A549 (cell line): ENCODE measurements around the gene VDAC2. TPM values are rescaled to one million over a fixed set of nuclear protein-coding genes. Genes with fewer than 3 reads are reported as not detected.

Experiments used
- ATAC-seq, 2 experiments: fragments of 200-7000 bp in 1 of 2; fragments of >200 bp in 1 of 2; cut with Nextera tagmentation in 1 of 2; cut with Tn5 transposase in 1 of 2; 3 replicates each; pipeline versions ENCODE4 v1.8.0 to v1.9.1; 2018 to 2020; ENCODE audit warnings: mild to moderate bottlenecking in 1 of 2, moderate library complexity in 1 of 2
- CTCF ChIA-PET: fragments of 300-600 bp; sonication (Branson Sonifier 250); formaldehyde crosslinking; extraction: SDS; loops from one replicate; lab custom pipeline; 2021; ENCODE audit warnings: antibody characterized with exemption, inconsistent platforms; lab: Yijun Ruan, JAX
- POLR2A ChIA-PET: fragments of 350-600 bp; formaldehyde crosslinking; extraction: SDS; loops from one replicate; lab custom pipeline; 2021; ENCODE audit warnings: antibody characterized with exemption, inconsistent platforms; lab: Yijun Ruan, JAX
- DNase-seq, 2 experiments: peaks; one replicate each; pipeline versions ENCODE4 v3.0.0 to v3.0.0-alpha.2; 2011 to 2016; ENCODE audit warnings: low read depth in 1 of 2, low spot score in 1 of 2
- FAIRE-seq: peaks from 2 replicates; lab custom pipeline; 2011; peaks lifted over from hg19 to GRCh38; lab: Jason Lieb, UNC
- H3K27ac ChIP-seq, 2 experiments: fragments of >200 bp; sonication (Bioruptor Twin); formaldehyde crosslinking; 3 replicates each; pipeline ENCODE4 v1.5.1; 2016 to 2017
- H3K4me1 ChIP-seq: fragments of >200 bp; sonication (Bioruptor Twin); formaldehyde crosslinking; 3 replicates; pipeline ENCODE4 v1.6.1; 2016
- H3K4me2 ChIP-seq: fragments of >200 bp; sonication (Bioruptor Twin); formaldehyde crosslinking; 3 replicates; pipeline ENCODE4 v1.6.1; 2016
- H3K4me3 ChIP-seq: fragments of >200 bp; sonication (Bioruptor Twin); formaldehyde crosslinking; 3 replicates; pipeline ENCODE4 v1.5.1; 2016
- H3K9me3 ChIP-seq: fragments of >200 bp; sonication (Bioruptor Twin); formaldehyde crosslinking; 3 replicates; pipeline ENCODE4 v1.6.1; 2016
- ATOH8 ChIP-seq: fragments of 250-450 bp; sonication (Bioruptor Pico); IDR thresholded peaks from 2 replicates; pipeline ENCODE4 v1.5.0; 2020; ENCODE audit warnings: low read depth, mild to moderate bottlenecking, moderate library complexity
- BHLHE40 ChIP-seq: IDR thresholded peaks from 2 replicates; pipeline ENCODE4 v1.6.1; 2012; ENCODE audit warnings: low read depth, low read length, inconsistent platforms
- CBX8 ChIP-seq: fragments of 200-600 bp; sonication (generic); IDR thresholded peaks from 2 replicates; pipeline ENCODE4 v1.6.1; 2016
- CHD2 ChIP-seq: fragments of 150-350 bp; IDR thresholded peaks from 2 replicates; pipeline ENCODE4 v1.6.1; 2014; ENCODE audit warnings: low read length; ENCODE audit not compliant: partially characterized antibody
- CHD4 ChIP-seq: fragments of 200-600 bp; sonication (generic); IDR thresholded peaks from 2 replicates; pipeline ENCODE4 v1.6.1; 2016; ENCODE audit warnings: antibody characterized with exemption, mild to moderate bottlenecking, borderline replicate concordance
- CTCF ChIP-seq: fragments of >200 bp; sonication (Bioruptor Twin); formaldehyde crosslinking; IDR thresholded peaks from 3 replicates; pipeline ENCODE4 v1.5.1; 2016
- FOSL2 ChIP-seq, 2 experiments: fragments of 450-650 bp in 1 of 2; fragments of >200 bp in 1 of 2; sonication (Bioruptor Twin) in 1 of 2; formaldehyde crosslinking; IDR thresholded peaks; 2 replicates each; pipeline versions ENCODE4 v1.5.0 to v1.6.1; 2016 to 2020; ENCODE audit warnings: mild to moderate bottlenecking in 1 of 2, moderate library complexity in 1 of 2
- HEYL ChIP-seq: fragments of 250-450 bp; sonication (Bioruptor Pico); IDR thresholded peaks from 2 replicates; pipeline ENCODE4 v1.8.0; 2021; ENCODE audit warnings: mild to moderate bottlenecking, moderate library complexity
- HMGXB4 ChIP-seq: fragments of 250-450 bp; sonication (Bioruptor Pico); IDR thresholded peaks from 2 replicates; pipeline ENCODE4 v1.5.0; 2021; ENCODE audit warnings: mild to moderate bottlenecking, moderate library complexity, borderline replicate concordance
- HOXB5 ChIP-seq: fragments of 250-450 bp; sonication (Bioruptor Pico); IDR thresholded peaks from 2 replicates; pipeline ENCODE4 v1.5.0; 2020; ENCODE audit warnings: mild to moderate bottlenecking, moderate library complexity
- JUNB ChIP-seq: fragments of >200 bp; sonication (Bioruptor Twin); formaldehyde crosslinking; IDR thresholded peaks from 2 replicates; pipeline ENCODE4 v1.6.1; 2016
- KDM1A ChIP-seq: fragments of 200-600 bp; sonication (generic); IDR thresholded peaks from 2 replicates; pipeline ENCODE4 v1.6.1; 2016; ENCODE audit warnings: low read depth, mild to moderate bottlenecking
- MAZ ChIP-seq: fragments of 150-350 bp; IDR thresholded peaks from 2 replicates; pipeline ENCODE4 v1.6.1; 2014; ENCODE audit warnings: antibody characterized with exemption, low read depth, low read length, borderline replicate concordance
- MYC ChIP-seq: IDR thresholded peaks from 2 replicates; pipeline ENCODE4 v1.6.1; 2012; ENCODE audit warnings: mild to moderate bottlenecking, inconsistent platforms, low read length, improper control_type of control experiment, borderline replicate concordance
- NFE2L2 ChIP-seq: fragments of 150-350 bp; conservative IDR thresholded peaks from 2 replicates; pipeline ENCODE4 v1.6.1; 2014; ENCODE audit warnings: low read length
- NPAS2 ChIP-seq: fragments of 250-450 bp; sonication (Bioruptor Pico); IDR thresholded peaks from 2 replicates; pipeline ENCODE4 v1.8.0; 2022; ENCODE audit warnings: mild to moderate bottlenecking, moderate library complexity, borderline replicate concordance
- PBX3 ChIP-seq: IDR thresholded peaks from 2 replicates; pipeline ENCODE4 v1.6.1; 2012
- PHF8 ChIP-seq: fragments of 200-600 bp; sonication (generic); IDR thresholded peaks from 2 replicates; pipeline ENCODE4 v1.6.1; 2016; ENCODE audit warnings: low read depth, mild to moderate bottlenecking, antibody characterized with exemption, moderate library complexity, borderline replicate concordance
- POLR2AphosphoS2 ChIP-seq: conservative IDR thresholded peaks from 2 replicates; pipeline ENCODE4 v1.6.1; 2012; ENCODE audit warnings: low read length, improper control_type of control experiment, inconsistent platforms
- REST ChIP-seq: fragments of 200-600 bp; sonication (generic); IDR thresholded peaks from 2 replicates; pipeline ENCODE4 v1.6.1; 2016; ENCODE audit warnings: antibody characterized with exemption, mild to moderate bottlenecking, moderate library complexity
- SMC3 ChIP-seq: fragments of >200 bp; sonication (Bioruptor Twin); formaldehyde crosslinking; IDR thresholded peaks from 3 replicates; pipeline ENCODE4 v1.6.1; 2018; ENCODE audit warnings: inconsistent platforms
- SREBF2 ChIP-seq: fragments of 450-650 bp; IDR thresholded peaks from 2 replicates; pipeline ENCODE4 v1.6.1; 2014; ENCODE audit warnings: mild to moderate bottlenecking, moderate library complexity
- TFCP2L1 ChIP-seq: fragments of 250-450 bp; sonication (Bioruptor Pico); IDR thresholded peaks from 2 replicates; pipeline ENCODE4 v1.5.0; 2021; ENCODE audit warnings: mild to moderate bottlenecking
- USF2 ChIP-seq: fragments of 450-650 bp; IDR thresholded peaks from 2 replicates; pipeline ENCODE4 v1.6.1; 2014; ENCODE audit warnings: antibody characterized with exemption
- ZC3H11A ChIP-seq: fragments of 450-650 bp; IDR thresholded peaks from 2 replicates; pipeline ENCODE4 v1.6.1; 2014; ENCODE audit warnings: antibody characterized with exemption, mild to moderate bottlenecking
- ZFP36 ChIP-seq: fragments of 450-650 bp; IDR thresholded peaks from 2 replicates; pipeline ENCODE4 v1.6.1; 2014; ENCODE audit warnings: borderline replicate concordance; ENCODE audit not compliant: partially characterized antibody
- ZNF302 ChIP-seq: fragments of 250-450 bp; sonication (Bioruptor Pico); IDR thresholded peaks from 2 replicates; pipeline ENCODE4 v1.9.0; 2021; ENCODE audit warnings: inconsistent platforms, mild to moderate bottlenecking, moderate library complexity
- ZSCAN20 ChIP-seq: fragments of 250-450 bp; sonication (Bioruptor Pico); IDR thresholded peaks from 2 replicates; pipeline ENCODE4 v1.8.0; 2022; ENCODE audit warnings: mild to moderate bottlenecking, moderate library complexity
- WGBS: methylation state at CpG from one replicate; pipeline ENCODE4 v1.1.6; 2017; ENCODE audit errors: missing lambda C conversion rate; 5-methylcytosine and 5-hydroxymethylcytosine counted together
- polyA minus RNA-seq: library from RNA; depleted of rRNA, polyadenylated mRNA; stranded (reverse); fragments of >200 nt; gene quantifications from 2 replicates; pipeline ENCODE4 v1.2.3, GENCODE V29; 2011; rRNA and poly(A)+ RNA removed
- polyA plus RNA-seq, 4 experiments: library from polyadenylated mRNA; depleted of rRNA in 3 of 4; stranded (reverse); fragments of >200 nt; fragmentation: RNase III in 1 of 4; extraction: RNeasy Plus Mini Kit Qiagen cat#74134 plus additional on column Dnase treatment in 1 of 4; gene quantifications; 2 replicates in 3 of 4; 3 replicates in 1 of 4; pipeline ENCODE4 v1.2.3, GENCODE V29; 2011 to 2017

Gene VDAC2
- polyA plus RNA-seq (2011; rRNA removed) (262 and 285 TPM in 2 replicates), polyA plus RNA-seq (2017; fragmentation: RNase III; extraction: RNeasy Plus Mini Kit Qiagen cat#74134 plus additional on column Dnase treatment) (273 to 292 TPM (median 276 TPM) in 3 replicates), polyA minus RNA-seq (73.4 and 85.0 TPM in 2 replicates)
- polyA plus RNA-seq (2012; cell fraction: cytosol; rRNA removed), result 127 and 130 TPM in 2 replicates
- polyA plus RNA-seq (2012; cell fraction: nucleus; rRNA removed), result 60.2 and 94.6 TPM in 2 replicates

GRCh38 chr10:75210282-75211006 lies at the start of gene VDAC2:
Gene VDAC2 (plus strand): TSS chr10:75210796. CDS start chr10:75211159, 363 bp downstream.
- Histone ChIP-seq H3K27ac (peak within 1 kb of the TSS; percentile 99), H3K4me3 (peak within 1 kb of the TSS; percentile 83), H3K4me1 (peaks cover 57% of the 10 kb centered on the region), H3K4me2 (peak within 1 kb of the TSS; percentile 92), H3K9me3 (no peaks in the 10 kb centered on the region)
- ChIA-PET POLR2A (interaction anchor here (0.6 to 3.3 kb wide), 15 partner anchors 10 to 1008 kb away, joined by 3 to 53 read pairs (median 10); partner anchors contain the start of genes COMTD1 and SAMD8), CTCF (interaction anchor here (0.6 to 8.6 kb wide), 7 partner anchors 9 to 24 kb away, joined by 3 to 119 read pairs (median 6); partner anchors contain the start of gene COMTD1)
- WGBS, result 1% methylated on average over 26 of the region's 80 CpGs
- ATAC-seq (peak; percentile 85 to 88), FAIRE-seq (no peak), DNase-seq (peak; percentile 77 to 93)
- TF ChIP-seq NPAS2 (no peak), ZNF302 (CRISPR knock-in tag) (no peak), POLR2AphosphoS2 (no peak), HMGXB4 (CRISPR knock-in tag) (peak; percentile 77; the same call in 1 of the 2 replicates), CHD2 (peak; percentile 65), KDM1A (no peak), TFCP2L1 (CRISPR knock-in tag) (no peak), ZC3H11A (no peak), MAZ (0 out of 2 replicates have a peak, but pooled peaks have one; percentile 32), SREBF2 (no peak), USF2 (peak; percentile 18; the same call in 1 of the 2 replicates), CHD4 (no peak), MYC (peak; percentile 90), PBX3 (peak; percentile 71), HOXB5 (CRISPR knock-in tag) (no peak), ZSCAN20 (CRISPR knock-in tag) (no peak), PHF8 (peak; percentile 85; the same call in 1 of the 2 replicates), REST (no peak), HEYL (CRISPR knock-in tag) (no peak), FOSL2 (IDR thresholded peaks at IDR 0.05) (no peak), FOSL2 (CRISPR knock-in tag; IDR thresholded peaks at IDR 0.05) (peak; percentile 26; the same call in 1 of the 2 replicates), ATOH8 (no peak), BHLHE40 (no peak), JUNB (no peak), ZFP36 (no peak), CTCF (no peak), SMC3 (no peak), CBX8 (no peak), NFE2L2 (no peak)
